Epidermal melanocyte (primary cell): ENCODE data around the gene ZC3H12A.

Source experiments
- DNase-seq: peaks from one replicate; pipeline ENCODE4 v3.0.0; 2011; ENCODE audit warnings: low spot score; ENCODE audit not compliant: insufficient read length

The ZC3H12A gene

DNA sequence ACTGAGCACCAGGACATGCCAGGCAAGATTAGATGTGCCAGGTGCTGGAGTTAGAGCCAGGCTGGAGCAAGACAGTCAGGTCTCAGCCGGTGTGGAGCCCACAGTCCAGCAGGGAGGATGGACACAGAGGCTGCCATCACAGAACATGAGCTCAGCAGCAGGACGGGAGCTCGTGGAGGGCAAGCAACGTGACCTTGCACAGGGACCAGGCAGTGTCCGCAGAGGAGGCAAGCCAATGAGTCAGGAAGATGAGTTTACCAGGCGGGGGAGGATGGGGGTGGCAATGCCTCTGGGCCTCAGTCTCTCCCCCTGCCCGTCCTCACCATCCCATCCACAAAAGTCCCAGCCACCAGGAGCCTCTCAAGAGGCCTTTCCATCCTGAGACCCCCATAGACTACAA, 20.7 kb upstream of the ZC3H12A start:
- no peak for DNase-seq

DNA sequence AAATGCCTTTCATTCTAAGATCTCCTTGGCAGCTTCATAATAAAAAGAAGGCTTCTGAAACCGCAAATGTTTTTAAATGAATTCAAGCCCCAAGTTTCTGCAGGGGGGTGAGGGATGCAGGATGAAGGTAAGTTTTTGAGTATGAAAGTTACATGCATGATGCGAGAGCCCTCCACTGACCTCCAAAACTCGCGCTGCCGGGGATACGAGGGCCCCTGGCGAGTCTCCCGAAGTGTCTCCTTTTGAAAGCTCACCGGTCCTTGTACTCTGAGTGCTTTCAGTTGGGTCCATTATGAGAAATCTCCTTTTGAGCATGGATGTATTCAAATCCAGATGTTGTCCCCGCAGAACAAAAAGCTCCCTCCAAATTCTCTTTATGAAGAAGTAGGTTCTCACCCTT, 18.9 kb upstream of the ZC3H12A start:
- DNase-seq = no peak

DNA sequence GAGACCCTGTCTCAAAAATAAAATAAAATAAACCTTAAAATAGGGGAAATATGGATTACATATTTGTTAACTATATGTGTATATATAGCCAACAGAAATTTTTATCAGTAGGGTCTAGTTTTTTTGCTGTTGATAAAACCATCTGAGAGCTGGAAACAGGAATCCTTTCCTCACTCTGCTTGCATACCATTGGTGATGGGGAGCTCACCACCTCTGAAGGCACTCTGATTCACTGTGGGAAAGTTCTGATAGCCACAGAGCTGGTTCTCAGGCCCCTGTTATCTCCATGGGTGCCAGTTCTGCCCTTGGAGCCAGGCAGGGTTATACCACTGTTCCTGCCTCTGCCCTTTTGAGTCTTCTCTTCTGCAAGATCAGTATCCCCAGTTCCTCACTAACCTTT, 17.8 kb upstream of the ZC3H12A start:
- no peak for DNase-seq

DNA sequence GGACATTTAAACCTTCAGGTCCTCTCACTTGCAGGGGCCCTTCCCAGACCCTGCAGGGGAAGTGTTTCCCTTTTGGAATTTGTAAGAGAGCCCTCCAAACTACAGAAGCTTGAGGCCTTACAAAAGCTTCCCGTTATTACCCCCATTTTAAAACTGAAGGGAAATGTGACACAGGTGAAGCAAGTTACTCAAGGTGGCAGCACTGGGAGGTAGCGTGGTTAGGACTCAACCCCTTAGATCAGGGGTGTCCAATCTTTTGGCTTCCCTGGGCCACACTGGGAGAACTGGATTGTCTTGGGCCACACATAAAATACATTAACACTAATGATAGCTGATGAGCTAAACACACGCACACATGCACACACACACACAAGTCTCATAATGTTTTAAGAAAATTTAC, 15.8 kb upstream of the ZC3H12A start:
- no peak for DNase-seq

DNA sequence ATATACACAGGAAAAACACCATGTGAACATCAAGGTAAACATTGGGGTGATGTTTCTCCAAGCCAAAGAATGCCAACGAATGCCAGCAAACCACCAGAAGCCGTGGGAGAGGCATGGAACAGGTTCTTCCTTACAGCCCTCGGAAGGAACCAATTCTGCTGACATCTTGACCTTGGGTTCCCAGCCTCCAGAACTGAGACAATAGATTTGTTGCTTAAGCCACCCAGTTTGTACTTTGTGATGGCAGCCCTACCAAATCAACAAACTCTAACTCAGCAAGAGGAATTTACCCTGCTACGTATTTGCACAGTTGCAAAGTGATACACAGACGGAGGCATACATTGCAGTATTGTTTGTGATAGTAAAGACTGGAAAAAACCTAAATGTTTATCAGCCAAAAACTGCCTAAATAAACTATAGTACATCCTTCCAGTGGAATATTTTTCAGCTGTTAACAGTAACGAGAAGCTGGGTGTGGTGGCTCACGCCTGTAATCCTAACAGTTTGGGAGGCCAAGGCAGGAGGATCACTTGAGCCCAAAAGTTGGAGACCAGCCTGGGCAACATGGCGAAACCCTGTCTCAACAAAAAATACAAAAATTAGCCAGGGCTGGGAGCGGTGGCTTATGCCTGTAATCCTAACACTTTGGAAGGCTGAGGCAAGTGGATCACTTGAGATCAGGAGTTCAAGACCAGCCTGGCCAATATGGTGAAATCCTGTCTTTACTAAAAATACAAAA, 12.5 kb upstream of the ZC3H12A start:
- DNase-seq = no peak

DNA sequence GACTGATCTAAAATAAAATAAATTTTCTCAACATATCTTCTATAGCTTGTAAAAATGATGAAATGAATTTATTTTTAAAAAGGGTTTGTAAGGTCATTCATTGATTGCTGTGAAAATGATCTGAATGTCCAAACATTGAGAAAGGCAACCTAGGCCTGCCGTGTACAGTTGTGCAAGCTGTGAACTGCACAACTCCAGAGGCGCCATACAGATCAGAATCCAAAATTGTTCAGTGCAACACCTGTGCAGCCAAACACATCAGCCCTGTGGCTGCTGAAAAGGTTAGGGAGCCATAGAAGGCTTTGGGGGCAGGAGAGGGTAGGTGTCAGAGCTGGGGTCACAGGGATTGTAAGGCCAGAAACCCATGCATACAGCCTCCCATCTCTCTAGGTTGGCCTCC, 9.9 kb upstream of the ZC3H12A start:
- DNase-seq = no peak

DNA sequence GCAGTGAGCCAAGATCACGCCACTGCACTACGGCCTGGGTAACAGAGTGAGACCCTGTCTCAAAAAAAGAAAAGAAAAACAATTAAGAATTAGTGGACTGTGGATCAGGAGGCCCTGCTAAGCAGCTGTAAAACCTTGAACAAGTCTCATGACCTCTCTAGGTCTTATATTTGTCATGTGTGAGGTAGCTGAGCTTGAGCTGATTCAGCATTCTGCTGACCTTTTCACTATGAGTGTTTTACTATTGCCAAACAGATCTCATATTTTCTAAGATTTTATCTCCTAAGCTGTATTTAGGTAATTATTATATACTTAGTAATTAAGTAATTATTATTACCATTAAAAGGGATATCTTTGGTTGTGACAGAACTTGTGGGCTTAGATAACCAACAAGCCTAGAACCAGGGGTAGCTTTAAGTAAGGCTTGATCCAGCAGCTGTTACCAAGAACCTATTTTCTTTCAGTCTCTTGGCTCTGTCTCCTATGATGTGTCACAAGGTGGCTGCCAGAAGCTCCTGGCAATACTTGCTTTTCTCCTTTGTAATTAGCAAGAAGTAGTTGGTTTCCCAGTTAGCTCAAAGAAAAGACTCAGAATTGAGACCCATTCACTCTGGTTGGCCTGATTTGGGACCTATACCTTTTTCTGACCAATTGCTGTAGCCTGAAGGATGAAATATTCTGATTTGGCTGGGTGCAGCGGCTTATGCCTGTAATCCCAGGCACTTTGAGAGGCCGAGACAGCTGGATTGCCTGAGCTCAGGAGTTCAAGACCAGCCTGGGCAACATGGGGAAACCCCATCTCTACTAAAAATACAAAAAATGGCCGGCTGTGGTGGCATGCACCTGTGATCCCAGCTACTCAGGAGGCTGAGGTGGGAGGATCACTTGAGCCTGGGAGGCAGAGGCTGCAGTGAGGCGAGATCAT, 8.5 kb upstream of the ZC3H12A start:
- DNase-seq = no peak

DNA sequence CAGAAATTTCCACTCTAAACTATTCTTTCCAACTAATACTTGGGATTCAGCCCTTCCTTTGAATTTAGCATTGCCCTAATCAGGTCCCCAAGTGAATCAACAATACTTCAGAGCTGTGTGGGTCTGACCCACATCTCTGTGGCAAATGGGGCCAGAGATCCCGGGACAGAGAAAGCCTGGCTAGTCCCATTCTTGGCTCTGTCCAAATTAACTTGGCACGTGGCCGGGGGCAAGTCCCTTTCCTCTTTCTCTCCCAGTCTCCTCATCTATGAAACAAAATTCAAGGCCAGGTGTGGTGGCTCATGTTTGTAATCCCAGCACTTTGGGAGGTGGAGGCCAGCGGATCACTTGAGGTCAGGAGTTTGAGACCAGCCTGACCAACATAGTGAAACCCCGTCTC, 6.3 kb upstream of the ZC3H12A start:
- DNase-seq = no peak

DNA sequence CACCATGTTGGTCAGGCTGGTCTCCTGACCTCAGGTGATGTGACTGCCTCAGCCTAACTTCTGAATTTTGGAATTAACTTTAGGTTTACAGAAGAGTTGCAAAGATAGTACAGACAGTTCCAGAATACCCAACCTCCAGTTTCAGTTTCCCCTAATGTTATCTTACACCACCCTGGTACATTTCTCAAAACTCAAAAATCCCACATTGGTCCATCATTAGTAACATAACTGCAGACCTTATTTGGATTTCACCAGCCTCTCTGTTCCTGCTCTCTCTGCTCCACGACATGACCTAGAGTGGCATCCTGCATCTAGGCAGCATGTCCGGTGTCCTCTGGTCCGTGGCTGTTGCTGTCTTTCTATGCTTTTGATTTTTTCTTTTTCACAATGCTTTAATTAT, 5.0 kb upstream of the ZC3H12A start:
- DNase-seq = no peak

DNA sequence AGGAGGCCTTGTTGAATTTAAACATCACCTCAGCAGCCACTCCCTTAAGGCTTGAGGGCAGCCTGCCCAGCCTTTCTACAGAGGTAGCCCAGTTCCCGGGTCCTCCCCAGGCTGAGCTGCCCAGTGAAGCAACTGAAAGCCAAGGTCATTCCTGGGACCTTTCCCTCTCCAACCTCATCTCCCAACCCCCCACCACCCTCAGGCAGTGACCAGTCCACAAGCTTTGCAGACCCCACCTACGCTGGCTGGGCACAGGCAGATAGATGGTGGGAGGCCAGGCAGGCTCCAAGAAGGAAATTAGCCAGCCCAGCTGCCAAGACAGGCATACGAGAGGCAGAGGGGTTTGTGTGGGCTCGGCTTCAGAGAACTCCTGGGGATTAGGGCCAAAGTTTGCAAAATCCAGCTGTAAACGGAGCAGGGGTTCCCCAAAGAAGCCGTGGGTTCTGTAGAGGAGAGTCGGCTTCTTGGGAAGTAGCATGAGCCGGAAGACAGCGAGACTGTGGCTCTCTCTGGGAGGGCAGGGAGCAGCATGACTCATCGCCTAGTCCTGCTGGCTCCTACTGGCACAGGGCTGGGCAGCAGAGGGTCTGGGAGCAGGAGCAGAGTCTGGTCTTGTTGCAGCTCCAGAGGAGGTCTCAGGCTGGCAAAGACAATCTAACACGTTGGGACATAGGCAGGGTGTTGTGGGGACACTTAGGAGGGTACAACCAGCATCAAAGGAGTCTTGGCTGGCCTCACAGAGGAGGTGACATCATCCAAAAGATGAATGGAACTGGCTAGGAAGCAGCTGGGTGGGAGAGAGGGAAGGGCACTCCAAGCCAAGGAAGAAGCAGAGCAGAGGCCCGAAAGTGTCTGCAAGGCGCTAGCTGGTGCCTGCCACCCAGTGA, 2.8 kb upstream of the ZC3H12A start:
- peak; percentile 91 for DNase-seq

DNA sequence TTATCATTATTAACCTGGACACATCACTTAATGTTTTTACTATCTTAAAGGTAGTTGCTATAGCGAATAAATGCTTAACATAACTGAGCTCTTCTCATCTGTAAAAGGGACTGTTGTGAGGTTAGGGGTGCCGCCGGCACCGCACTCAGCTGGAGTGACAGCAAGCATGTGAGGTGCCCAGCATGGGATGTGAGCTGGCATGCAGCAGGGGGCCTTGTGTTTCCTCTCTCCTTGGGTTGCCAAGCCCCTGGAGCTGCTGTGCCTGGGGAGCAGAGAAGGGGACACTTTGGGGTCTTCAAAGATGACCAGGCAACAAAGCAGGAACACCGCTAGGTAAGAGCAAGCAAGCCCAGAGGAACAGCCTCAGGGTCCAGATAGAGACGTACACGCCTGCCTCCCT, 2.1 kb upstream of the ZC3H12A start:
- no peak for DNase-seq

DNA sequence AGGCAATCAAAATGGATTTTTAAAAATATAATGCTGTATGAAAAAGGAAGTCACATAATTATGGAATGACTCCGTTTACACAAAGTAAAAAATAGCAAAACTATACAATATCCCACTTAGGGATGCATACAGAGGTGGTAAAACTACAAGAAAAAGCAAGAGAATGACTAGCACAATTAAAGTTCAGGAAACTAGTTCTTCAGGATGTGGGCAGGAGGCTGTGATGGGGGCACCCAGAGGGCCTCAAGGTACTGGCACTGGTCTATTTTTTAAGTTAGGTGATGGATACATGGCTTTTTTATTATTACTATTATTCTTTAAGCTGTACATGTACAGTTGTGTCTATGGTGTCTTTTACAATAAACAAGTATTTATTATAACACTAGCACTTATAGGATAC, 1.4 kb upstream of the ZC3H12A start:
- no peak for DNase-seq

DNA sequence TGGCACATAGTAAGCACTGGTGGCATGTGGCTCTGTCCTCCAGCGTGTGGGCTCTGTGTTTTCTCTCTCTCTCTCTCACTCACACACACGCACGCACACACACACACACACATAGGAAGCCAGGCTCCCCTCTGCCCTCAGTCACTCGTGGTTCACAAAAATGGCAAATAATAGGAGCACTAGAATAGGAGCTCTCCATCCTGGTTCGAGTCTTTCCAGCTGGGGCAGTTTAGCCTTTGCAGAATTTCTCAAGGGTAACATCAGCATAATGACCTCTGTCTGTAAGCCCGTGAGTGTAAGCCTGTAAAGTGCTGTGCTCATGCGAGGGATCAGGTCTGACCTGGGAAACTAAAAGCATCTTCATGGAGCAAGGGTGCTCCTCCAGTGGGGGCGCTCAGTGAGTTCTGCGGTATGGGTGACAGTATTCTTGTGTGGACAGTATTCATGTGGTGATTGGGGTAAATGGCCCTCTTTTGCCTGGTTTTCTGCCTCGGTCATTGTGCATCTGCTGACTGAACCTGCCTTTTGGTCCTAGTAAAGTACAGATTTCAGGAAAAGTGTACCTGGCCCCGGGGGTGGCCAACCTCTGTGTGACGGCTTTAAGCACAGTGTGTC, 842 bp upstream of the ZC3H12A start:
- DNase-seq = no peak

DNA sequence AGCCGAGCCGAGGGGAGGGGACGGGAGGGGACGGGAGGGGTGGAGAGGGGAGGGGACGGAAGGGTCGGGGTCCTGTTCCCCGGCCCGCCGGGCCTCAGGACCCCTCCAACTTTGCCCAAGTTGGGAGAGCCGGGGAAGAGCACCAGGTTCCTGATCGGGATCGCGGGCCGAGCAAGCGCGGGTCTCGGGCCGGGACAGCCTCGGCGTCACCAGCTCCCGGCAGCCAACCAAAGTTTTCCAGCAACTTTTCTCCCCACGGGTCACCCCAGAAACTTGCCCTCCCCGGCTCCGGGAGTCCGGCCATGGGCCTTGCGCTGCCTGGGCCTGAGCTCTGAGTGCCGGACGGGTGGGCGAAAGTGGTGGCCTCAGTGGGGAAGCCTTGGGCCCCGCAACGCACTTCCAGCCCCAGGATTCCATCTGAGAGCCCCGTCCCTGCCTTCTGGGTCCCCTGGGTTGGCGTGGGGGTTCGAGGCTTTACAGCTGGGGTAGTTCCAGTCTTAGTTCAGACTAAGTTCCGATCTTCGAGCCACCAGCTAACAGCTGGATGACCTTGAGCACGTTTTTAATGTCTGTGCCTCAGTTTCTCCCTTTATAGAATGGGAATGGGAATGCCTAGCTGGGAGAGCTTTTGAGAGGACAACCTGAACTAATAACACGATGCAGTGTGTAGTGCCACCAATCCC, 458 bp downstream of the ZC3H12A start:
- DNase-seq = no peak

DNA sequence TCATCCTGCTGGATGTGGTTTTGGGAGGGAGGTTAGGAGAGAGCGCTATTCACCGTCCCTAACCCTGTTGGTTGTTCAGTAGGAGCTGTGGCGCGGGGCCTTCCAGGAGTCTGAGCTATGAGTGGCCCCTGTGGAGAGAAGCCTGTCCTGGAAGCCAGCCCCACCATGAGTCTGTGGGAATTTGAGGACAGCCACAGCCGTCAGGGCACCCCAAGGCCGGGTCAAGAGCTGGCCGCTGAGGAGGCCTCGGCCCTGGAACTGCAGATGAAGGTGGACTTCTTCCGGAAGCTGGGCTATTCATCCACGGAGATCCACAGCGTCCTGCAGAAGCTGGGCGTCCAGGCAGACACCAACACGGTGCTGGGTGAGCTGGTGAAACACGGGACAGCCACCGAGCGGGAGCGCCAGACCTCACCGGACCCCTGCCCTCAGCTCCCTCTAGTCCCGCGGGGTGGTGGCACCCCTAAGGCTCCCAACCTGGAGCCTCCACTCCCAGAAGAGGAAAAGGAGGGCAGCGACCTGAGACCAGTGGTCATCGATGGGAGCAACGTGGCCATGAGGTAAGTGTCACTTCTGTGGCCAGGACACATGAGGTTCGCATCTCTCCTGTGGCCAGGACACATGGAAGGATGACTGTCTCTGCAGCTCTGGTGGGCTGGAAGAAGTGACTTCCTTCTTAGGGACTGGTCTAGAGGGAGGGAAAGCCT, 1.2 kb downstream of the ZC3H12A start:
- DNase-seq = no peak

DNA sequence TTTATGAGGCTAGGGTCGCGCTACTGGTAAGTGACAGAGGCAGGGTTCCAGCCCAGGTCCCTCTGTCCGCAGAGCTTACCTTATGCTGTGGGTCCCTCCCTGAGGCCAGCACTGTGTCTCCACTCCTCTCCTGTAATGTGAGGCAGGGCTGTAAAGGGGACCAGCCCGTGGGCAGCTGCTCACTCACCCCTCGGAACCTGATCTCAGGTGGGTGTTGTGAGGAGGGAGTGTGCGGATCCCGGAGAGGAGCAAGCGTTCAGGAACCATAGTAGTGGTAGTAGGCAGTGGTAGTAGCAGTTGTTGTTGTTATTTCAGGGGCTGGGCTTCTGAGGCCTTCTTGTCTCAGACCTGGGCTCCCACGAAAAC, 1.7 kb downstream of the ZC3H12A start:
- no peak for DNase-seq

DNA sequence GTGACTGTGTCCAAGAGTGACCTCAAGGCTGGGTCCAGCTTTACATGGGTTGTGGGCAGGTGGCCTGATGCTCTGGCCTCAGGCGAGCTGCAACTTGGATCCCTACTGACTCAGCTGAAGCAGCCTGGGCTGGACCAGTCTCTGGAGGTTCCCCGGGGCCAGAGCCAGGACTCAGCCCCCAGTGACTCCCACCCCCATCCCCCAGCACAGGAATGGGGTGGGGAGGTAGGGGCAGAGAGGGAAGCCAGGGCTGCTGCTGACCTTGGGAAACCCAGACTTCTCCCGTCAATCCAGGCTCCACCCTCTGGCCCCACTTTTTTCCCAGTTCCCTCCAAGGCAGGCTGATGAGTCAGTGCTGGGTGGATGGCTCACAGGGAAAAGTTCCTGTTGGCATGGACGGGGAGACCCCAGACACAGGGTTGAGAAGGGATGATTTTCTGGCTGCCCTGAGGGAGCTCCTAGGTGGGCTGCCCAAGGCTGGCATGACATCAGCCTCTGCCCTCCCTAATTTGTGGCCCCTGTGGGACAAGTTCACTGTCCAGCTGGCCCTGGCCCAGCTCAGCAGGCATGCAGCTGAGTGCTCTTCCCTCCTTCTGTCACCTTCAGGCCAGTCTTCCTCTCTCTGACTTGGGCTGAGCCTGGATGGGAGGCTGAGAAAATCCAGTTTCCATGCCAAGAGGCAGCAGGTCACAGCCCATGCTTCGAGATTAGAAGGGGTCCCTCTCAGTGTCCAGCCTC, 2.2 kb downstream of the ZC3H12A start:
- peak; percentile 56 for DNase-seq

DNA sequence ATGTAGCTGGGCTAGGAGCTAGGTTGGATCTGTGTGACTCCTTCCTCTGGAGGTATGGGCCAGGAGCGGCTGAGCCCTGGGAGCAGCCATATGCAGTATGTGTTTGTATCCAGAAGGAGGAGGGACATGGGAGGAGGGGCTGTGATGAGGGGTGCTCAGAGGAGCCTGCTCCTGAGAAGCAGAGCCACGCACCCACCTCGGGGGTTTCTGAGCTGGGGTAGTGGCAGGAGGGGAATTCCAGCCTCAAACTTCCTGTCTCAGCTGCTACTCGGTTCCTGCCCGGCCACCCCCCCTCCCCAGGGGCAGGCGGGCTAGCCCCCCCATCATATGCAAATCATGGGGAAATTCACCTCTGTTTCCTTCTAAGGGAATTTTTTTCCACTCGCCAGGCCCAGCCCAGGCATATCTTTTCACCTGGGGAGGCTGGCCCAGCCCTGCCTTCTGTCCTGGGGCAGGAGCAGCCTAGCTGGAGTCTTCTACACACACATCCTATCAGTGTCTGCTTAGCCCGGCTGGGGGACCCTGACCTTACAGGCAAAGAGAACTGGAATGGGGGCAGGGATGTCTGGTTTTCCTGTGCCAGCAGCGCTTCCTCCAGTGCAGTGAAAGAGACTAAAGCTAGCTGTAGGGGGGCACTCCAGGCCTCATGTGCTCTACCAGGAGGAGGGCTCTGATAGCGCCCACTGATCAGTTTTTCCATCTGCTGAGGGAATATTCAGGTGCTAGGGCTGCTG, 3.0 kb downstream of the ZC3H12A start:
- no peak for DNase-seq

DNA sequence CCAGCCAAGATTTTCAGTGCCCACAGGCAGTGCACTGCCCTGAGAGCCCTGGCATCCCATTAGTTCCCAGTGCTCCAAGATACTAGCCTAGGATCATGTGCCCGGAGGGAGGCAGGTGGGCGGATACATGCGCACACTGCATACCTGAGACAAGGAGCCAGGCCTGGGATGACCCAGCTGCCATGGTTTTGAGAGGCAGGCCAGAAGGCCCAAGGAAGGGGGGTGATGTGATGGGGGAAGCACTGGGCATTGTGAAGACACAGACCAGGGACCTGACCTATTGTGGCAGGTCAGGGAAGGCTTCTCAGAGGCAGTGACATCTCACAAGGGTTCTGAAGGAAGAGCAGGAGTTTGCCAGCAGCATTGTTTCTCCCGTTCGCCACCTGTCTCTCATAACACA, 3.6 kb downstream of the ZC3H12A start:
- DNase-seq = no peak
